Activated CD4-positive, alpha-beta T cell treated with anti-CD3 and anti-CD28 coated beads, Interleukin-2, amount 50 U/mL, for 24 hours (primary cell): ENCODE data around the gene ENDOV.
"Not testable (repeated sequence)": the region's sequence is repeated elsewhere in the genome, so short reads cannot be mapped to it uniquely, and the experiment has no call there.

Source experiments
- DNase-seq, 2 donors: peaks; one replicate each; pipeline ENCODE4 v3.0.0-alpha.2; 2020; ENCODE audit warnings: low read depth in 1 of 2, low spot score in 1 of 2

Gene ENDOV

DNA sequence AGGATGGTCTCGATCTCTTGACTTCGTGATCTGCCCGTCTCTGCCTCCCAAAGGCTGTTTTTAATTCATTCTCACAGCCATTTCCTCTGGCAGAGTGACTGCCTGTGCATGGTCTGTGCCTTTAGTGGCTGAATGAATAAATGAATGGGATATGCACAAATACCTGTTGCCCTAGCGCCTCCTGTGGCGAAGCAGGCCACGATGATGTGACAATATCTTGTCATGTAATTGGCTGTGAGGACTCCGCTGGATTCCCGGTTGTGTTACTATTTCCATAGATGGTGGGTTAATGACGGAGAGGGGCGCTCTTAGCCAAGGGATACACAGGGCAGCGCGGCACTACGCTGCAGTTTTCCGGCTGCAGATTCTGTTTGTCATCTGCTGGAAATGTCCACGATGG, 26.8 kb upstream of the ENDOV start:
- DNase-seq: no peak

DNA sequence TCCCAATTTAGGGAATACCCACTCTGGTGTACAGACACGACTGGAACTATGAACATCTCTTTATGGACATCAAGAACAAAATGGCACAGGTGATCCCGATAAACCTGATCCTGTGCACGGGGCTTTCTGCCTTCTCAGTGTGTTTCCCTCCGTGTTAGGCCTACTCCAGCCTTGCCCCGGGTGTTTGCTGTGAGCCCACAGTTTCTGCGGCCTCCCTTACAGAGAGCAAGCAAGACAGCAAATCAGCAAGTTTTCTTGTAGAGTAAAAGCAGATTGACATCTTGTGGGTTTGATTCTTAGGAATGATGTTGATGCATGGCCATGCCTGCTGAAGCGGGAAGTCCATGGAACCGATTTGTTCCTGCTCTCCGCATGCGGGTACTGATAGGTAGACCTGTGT, 26.4 kb upstream of the ENDOV start:
- no peak for DNase-seq

DNA sequence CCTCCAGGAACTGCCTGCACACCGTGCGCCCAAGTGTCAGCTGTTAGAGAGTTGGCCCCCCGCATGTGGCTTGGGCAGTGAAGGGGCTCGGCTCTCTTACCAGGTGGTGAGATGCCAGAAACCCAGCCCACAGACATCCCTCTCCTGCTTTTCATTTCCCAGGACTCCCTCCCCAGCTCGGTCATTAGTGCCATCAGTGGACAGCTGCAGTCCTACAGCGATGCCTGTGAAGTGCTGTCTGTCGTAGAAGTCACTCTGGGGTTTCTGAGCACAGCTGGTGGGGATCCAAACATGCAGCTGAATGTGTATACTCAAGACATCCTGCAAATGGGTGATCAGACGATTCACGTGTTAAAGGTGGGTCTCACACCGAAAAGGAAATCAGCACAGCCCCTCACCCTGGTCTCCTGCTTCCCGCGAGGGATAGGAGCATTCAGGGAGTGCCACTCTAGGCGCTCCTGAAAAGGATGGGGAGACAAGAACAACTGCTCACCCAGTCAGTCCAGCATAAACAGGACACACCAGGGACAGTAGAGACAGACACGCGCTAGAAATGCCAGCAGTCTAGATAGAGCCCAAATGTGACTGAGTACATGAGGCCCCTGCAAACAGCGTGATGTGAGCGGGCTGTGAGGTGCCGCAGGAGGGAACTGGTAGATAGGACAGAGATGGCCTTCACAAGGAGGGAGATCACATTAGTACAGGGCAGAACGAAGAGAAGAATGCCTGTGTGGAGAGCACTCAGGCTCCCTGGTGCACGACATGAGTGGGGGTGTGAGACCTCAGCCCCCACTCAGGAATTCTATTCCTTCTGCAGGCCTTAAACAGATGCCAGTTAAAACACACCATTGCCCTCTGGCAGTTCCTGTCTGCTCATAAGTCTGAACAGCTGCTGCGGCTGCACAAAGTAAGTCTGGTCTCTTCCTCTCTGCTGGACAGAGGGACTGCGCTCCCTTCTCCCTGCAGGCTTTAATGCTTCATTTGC, 25.7 kb upstream of the ENDOV start:
- no peak for DNase-seq

DNA sequence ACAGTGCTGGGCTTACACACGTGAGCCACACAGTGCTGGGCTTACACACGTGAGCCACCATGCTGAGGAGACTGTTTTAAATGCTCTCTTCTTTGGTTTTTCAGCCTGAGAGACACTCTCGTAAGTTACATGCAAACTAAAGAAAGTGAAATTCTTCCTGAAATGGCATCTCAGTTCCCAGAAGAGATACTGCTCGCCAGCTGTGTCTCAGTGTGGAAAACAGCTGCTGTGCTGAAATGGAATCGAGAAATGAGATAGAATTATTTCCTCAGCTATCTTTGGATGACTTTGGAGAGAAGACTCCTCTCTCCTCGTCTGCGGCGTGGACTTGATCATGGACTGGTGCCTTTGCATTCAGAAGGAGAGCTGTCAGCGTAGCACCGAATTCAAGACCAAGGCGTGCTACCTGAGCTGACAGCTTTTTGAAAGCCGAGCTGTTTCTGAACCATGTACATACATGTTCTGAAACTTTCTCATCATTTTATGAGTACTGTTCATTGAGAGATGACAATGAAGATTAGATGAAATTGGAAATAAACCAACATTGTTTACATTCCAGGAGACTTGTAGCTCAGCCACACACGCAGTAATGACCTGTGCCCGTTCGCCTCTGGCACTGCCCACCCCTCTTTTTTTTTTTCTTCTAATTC, 21.6 kb upstream of the ENDOV start:
- no peak for DNase-seq

DNA sequence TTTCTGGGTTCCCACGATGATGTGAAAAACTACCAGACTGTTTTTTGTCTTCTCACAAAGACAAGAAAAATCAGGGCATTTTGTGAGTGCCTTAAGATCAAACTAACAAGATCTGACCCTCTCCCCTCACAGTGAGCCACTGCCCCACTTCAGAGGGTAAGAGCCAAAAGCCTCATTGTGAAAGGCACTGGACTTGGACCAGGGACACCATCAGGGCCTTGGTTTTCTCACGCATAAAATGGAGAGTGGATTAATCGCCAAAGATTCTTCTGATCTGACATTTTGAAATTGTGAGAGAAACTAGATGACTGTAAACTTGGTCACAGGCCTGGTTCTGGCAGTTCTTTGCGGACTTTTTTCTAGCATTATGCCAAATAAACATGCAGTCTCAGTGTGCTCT, 21.0 kb upstream of the ENDOV start:
- no peak for DNase-seq

DNA sequence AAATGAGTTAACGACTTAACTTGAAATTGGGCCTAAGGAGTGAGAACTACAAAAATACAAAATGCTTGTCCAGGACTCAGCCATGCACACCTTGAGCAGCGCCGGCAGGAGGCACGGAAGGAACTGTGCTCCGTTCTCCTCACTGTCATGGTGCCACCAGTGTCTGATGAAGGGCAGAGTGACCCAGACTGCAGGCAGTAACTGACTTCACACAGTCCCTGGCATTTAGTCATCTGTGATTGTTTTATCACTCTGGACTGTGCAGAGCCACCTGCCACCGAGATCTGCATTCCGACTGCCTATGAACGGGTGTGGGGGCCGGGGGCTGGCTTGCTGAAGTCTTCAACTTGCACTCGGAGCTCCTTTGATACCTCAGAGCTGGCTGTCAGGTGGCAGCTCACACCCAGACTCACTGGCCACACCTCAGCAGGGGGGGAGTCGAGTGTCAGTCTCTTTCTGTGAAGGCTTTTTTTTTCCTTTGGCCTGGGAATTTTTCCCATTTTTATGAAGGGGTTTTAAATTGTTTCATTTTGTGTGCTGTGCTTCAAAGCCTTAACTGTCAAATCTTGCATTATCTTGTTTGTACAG, 20.2 kb upstream of the ENDOV start:
- no peak for DNase-seq

DNA sequence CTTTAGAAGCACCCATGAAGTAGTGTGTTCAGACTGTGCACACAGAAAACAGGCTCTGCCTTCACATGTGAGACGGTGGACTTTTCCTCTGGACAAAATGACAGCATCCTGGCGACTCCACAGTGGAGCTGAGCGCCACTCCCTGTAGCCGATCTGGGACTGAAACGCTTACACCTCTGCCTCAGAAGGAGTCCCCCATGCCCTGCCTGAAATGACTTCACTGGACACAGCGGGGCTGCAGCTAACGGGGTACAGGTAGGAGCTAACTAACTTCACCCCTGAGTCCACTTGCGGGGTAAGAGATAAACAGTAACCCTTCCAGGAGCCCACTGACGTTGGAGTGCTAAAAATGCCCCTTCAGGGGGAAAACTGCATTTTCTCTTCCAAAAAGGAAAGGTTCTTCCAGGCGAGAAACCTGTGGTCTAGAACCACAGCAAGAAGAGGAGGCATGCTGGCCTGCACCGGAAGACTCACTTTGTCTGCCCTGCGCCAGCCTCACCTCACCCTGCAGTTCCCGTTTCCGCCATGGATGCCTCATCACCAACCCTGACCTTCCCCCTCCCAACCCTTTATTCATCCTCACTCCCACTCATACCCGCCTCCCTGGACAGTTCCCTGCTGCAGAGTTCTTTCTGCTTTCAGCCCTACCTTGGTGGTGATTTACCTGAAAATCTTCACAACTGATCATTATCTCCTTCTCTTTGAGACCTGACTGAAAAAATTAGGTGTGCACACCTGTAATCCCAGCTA, 19.4 kb upstream of the ENDOV start:
- no peak for DNase-seq

DNA sequence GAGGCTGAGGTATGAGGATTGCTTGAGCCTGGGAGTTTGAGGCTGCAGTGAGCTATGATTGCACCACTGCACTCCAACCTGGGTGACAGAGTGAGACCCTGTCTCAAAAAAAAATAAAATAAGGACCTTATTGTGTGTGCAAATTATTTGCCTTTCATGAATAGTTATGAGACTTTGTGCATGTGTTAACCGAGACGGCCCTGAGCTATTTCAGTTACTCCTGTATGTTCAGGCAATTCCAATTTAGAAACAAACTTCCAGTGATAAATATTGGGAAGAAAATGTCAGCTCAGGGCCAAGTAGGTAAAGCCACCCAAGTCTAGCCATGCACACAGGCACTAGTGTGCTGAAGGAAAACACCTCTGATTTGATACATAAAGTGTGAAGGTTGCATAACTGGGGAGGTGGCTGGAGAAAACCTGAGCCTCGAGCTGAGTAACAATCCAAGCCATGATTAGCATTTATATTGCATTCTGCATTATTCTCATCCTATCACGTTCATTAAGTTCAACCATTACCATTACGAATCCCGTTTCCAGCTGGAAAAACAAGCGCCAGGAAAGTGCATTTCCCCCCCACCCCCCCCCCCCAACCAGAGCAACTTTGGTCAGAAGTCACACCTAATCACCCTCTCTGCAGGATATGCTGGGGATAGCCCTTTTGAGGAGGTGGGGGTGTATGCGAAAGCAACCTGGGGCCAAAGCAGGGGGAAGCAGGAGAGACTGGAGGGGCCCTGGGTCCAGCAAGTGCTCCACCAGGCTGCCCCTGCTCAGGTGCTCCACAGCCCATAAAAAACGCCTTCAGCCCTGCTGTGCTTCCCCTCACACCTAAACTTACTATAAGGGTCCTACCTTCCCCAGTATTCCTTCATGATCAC, 18.6 kb upstream of the ENDOV start:
- no peak for DNase-seq

DNA sequence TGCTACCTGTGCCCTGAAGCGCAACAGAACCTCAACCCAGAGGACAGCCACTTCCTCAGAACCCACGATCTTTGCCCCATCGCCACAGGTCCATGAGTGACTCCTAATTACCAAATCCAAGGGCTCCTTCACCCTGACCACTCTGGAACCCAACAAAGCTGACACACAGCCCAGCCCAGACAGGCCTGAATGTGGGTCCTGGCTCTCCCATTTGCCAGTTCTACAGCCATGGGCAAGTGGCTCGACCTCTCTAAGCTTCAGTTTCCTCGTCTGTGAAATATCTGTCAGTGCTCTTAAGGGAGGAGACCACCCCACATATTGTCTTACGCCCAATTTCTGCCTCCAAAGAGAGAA, 18.0 kb upstream of the ENDOV start:
- DNase-seq: no peak

DNA sequence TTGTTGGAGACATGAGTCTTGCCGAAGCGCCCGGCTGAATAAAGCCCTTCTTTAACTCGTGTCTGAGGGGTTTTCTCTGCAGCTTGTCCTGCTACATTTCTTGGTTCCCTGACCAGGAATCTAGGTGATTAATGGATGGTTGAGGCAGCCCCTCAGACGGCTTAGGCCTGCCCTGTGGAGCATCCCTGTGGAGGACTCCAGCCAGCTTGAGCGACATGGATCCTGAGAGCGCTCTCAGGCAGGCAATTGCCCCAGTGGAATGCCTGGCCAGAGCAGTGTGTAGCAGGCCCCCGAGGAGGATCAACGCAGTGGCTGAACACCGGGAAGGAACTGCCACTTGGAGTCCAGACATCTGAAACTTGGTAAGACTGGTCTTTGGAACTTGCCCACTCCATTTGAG, 17.3 kb upstream of the ENDOV start:
- no peak for DNase-seq

DNA sequence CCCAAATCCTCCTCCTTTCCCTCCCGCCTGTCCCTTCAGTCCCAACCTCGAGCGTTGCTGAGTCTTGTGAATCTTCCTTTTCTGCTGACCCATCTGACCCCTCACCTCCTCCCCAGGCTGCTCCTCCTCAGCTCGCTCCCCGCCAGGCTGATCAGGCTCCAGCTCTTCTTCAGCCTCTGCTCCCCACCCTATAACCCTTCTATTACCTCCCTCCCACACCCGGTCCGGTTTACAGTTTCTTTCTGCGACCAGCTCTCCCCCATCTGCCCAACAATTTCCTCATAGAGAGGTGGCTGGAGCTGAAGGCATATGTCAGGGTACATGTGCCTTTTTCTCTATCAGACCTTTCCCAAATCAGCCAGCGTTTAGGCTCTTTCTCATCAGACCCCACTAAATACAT, 13.9 kb upstream of the ENDOV start:
- DNase-seq: not testable (repeated sequence)

DNA sequence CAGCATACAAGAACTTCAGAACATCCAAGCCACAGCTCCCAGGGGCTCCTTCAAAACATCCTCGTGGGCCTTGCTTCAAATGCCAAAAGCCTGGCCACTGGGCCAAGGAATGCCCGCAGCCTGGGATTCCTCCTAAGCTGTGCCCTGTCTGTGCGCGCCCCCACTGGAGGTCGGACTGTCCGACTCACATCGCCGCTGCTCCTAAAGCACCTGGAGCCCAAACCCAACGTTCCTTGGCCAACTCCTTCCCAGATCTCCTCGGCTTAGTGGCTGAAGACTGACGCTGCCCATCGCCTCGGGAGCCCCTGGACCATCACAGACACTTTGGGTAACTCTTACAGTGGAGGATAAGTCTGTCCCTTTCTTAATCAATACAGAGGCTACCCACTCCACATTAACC, 12.9 kb upstream of the ENDOV start:
- DNase-seq: not testable (repeated sequence)

DNA sequence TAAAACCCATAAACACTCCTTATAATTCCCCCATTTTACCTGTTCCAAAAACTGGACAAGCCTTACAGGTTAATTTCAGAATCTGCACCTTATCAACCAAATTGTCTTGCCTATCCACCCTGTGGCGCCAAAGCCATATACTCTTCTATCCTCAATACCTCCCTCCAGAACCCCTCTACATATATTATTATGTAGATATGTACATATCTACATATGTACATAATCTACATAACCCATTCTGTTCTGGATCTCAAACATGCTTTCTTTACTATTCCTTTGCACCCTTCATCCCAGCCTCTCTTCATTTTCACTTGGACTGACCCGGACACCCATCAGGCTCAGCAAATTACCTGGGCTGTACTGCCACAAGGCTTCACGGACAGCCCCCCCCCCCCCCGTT, 12.0 kb upstream of the ENDOV start:
- DNase-seq: no peak

DNA sequence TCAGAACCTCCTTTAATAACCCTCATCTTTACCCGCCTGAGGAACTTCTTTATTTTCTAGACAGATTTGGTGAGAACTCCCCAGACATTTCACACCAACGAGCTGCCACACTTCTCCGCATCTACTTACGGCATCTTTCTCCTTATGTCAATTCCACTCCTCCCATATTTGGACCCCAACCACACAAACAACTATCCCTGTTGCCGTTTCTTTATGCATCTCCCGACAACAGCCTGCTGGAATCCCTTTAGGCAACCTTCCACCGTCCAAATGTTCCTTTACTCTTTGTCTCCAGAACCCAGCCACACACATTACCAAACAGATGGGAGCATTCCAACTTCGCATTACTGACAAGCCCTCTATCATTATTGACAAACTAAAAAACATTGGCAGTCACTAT, 8.8 kb upstream of the ENDOV start:
- DNase-seq: no peak

DNA sequence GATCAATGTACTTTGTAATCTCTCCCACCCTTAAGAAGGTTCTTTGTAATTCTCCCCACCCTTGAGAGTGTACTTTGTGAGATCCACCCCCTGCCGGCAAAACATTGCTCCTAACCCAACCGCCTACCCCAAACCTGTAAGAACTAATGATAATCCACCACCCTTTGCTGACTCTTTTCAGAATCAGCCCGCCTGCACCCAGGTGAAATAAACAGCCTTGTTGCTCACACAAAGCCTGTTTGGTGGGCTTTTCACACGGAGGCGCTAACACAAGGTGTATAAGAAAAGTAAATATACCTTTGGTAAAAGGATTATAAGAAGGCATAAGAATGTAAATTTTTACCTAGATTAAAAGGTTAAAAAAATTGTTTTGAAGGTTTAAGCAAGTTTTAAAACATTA, 7.0 kb upstream of the ENDOV start:
- not testable (repeated sequence) for DNase-seq

DNA sequence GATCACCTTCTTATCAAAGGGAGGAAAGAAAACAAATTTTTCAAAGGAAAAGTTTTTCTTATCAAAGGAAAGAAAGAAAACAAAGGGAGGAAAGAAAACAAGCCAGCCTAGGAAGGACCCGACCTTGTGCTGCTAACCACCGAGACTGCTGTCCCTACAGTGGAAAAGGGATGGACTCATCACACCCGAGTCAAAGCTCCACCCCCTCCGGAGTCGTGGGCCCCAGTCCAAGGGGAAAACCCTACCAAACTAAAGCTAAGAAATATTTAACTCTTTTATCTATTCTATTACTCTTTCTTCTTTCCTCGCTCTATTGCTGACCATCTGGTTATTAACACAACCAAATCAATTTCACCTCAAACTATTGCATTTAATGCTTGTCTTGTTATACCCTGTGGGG, 6.1 kb upstream of the ENDOV start:
- no peak for DNase-seq

DNA sequence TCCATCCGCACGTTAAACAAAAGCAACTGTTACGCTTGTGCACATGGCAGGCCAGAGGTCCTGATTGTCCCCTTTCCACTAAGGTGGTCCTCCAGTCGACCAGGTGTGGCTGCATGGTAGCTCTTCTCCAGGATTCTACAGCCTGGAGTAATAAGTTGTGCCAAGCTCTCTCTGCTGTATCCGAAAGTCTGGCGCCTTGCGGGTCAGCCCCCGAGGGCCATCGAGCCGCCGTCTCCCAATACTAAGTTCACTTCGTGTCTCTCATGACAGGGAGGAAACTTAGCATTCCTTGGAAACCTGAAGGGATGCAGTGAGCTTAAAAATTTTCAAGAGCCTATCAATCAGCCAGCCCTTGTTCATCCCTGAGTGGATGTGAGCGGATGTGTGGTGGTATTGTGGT, 5.3 kb upstream of the ENDOV start:
- no peak for DNase-seq

DNA sequence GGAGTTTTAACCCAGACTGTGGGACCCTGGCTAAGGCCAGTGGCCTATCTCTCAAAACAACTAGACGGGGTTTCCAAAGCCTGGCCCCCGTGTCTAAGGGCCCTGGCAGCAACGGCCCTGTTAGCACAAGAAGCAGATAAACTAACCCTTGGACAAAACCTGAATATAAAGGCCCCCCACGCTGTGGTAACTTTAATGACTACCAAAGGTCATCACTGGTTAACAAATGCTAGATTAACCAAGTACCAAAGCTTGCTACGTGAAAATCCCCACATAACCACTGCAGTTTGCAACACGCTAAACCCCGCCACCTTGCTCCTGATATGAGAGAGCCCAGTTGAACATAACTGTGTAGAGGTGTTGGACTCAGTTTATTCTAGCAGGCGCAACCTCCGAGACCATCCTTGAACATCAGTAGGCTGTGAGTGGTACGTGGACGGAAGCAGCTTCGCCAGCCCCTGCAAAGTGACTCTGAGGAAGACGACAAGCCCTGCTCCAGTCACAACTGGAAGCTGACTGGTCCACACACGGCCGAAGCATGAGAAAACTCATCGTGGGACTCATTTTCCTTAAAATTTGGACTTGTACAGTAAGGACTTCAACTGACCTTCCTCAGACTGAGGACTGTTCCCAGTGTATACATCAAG, 4.4 kb upstream of the ENDOV start:
- DNase-seq: not testable (repeated sequence)

DNA sequence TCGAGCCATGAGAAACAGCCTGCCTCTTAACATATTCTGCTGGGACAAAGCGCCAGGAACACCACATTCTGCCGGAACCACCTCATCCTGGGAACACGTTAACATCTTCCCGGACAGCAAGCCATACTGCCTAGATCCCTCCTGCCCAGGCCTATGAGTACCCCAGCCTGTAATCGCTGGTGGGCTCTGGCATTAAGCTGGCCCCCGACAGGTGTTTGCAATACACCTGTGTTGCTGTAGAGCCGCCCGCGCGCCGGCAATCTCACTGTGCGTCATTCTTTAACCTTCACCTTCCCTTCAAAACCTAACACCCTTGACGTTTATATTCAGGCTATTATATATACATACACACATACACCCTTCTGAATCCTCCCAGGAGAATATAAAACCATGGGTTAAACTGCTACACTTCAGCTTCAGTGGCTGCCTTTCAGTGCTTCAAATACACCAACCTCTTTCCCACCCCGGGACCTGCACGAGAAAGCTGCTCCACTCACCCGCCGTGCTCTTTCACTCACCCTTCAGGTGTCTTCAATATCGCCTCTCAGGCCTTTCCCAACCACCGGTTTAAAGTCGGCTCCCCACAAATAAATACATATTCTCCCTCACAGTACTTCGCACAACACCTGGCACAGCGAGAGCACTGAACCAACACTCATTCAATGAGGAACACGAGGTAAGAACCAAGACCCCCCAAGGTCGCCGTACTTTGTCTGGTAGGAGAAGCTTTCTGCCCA, 1.0 kb upstream of the ENDOV start:
- no peak for DNase-seq

DNA sequence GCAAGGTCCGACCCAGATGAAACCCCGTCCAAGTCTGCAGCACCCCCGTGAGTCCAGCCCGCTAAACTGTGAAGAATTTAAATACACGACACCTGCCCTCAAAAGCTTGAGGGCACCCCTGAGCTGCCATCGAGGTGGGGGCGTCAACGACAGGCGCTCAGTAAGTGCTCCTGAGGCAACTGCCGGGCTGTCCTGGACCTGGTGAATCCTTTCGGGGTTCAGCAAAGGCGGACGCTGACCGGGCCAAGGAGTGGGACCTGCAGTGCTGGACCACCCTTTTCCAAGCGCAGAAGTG, 512 bp upstream of the ENDOV start:
- no peak for DNase-seq
